Measurements from ENCODE around the gene OR2B3.
"Not testable (repeated sequence)": the region's sequence is repeated elsewhere in the genome, so short reads cannot be mapped to it uniquely, and the experiment has no call there.

Gene OR2B3

GRCh38 chr6:29087213-29087612 is at the start of gene OR2B3:
Gene OR2B3 (minus strand): TSS chr6:29087313. CDS start chr6:29087248, 65 bp downstream.
- no peak for DNase-seq (ENCODE audit: low spot score)

DNA sequence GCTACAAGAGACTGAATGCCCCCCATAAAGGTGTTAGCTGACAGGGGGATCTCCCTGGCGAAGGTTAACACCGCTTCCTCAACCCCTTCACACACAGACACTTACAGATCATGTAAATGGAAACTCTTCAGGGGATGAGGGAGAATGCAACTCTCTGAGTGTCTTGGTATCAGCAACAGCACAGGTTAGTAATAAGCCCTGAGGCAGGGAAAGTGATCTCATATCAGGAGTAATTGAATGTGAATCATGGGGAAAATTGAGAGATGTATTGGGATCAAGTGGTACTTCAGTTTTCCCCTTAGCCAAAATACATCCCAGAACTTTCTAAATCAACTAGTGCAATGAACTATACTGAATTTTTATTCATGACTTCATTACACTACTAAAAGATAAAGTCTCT is 44.6 kb upstream of the OR2B3 start:
- DNase-seq (ENCODE audit: low spot score) = no peak

DNA sequence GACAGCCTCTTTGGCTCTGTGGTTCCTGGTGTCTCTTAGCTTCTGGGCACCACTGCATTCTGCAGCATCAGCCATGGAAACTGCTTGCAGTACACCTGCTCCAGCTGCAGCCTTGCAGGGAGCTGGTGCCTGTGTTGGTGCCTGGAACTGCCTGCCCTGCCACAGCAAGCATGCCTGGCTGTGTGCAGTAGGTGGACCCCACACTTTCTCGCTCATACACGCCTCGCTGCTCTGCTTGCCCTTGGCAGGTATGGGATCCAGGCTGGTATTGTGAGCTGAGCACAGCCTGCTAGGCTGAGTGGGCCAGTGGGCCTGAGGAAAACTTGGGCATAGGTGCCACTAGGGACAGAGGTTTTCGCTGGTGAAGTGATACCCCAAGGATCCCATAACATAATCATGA is 43.5 kb upstream of the OR2B3 start:
- DNase-seq (ENCODE audit: low spot score) = no peak

GRCh38 chr6:29129326-29130012 is 42.4 kb upstream of the OR2B3 start:
- DNase-seq (ENCODE audit: low spot score) = no peak

GRCh38 chr6:29114964-29115363 is 27.9 kb upstream of the OR2B3 start:
- DNase-seq (ENCODE audit: low spot score) = not testable (repeated sequence)

DNA sequence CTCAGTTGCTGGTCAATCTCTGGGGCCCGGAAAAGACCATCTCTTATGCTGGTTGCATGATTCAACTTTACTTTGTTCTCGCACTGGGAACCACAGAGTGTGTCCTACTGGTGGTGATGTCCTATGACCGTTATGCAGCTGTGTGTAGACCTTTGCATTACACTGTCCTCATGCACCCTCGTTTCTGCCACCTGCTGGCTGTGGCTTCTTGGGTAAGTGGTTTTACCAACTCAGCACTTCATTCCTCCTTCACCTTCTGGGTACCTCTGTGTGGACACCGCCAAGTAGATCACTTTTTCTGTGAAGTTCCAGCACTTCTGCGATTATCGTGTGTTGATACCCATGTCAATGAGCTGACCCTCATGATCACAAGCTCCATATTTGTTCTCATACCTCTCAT is 25.0 kb upstream of the OR2B3 start:
- DNase-seq (ENCODE audit: low spot score) = no peak

- DNase-seq (ENCODE audit: low spot score) = no peak
These were observed 20.6 kb upstream of the OR2B3 start, which contains the start of gene OR2J3 for GRCh38 chr6:29107758-29108157. Gene OR2J3 (plus strand): TSS chr6:29108058. CDS start chr6:29111891, 3,833 bp downstream.

- no peak for DNase-seq (ENCODE audit: low spot score)
These were observed 12.1 kb upstream of the OR2B3 start, which contains the start of gene OR2J1 for GRCh38 chr6:29099190-29099589. Gene OR2J1 (plus strand): TSS chr6:29099490. CDS start chr6:29100943, 1,453 bp downstream.

GRCh38 chr6:29097803-29098202 is 10.7 kb upstream of the OR2B3 start:
- no peak for DNase-seq (ENCODE audit: low spot score)

DNA sequence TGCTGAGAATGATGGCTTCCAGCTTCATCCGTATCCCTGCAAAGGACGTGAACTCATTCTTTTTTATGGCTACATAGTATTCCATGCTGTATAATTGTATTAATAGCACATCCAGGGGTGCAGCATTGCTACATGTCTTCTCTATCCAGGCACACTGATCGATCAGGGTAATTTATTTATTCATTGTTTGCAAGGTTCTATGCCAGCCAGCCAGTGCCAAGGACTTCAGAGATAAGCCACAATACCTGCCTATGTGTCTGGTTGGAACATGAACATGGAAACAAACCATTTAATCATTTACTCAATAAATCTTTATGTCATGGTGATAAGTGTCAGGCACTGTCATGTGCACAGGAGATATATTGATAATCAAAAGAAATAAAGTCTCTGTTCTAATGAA is 5.8 kb upstream of the OR2B3 start:
- DNase-seq (ENCODE audit: low spot score) = no peak

DNA sequence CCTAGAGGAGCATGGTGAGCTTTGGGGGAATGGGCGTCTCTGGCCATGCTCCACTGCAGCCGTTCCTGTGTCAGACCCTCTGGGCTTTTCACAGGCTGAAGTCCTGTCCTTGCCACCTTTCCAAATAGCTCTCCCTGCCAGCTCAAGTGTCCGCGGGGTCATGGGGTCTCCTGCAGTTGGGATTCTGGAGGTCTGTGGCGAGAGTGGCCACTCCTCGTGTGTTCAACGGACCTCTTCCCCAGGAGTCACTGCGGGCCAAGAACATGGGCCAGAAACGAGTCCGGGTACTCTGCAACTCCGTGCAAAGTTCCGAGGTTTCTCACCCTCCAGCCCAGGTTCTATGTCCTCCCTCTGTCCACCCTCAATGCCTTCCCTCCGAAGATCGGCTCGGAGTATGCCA is 4.7 kb downstream of the OR2B3 start:
- no peak for DNase-seq (ENCODE audit: low spot score)

DNA sequence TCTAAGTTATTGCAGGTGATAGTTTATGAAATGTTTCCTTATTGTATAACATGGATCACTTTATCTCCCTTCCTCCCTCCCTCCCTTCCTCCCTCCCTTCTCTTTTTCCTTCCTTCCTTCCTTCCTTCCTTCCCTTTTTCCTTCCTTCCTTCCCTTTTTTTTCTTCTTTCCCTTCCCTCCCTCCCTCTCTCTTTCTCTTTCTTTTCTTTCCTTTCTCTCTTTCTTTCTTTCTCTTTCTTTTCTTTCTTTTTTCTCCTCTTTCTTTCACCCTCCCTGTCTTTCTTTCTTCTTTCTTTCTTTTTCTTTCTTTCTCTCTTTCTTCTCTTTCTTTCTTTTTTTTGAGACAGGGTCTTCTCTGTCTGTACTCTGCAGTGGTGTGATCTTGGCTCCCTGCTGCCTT is 5.8 kb downstream of the OR2B3 start:
- no peak for DNase-seq (ENCODE audit: low spot score)

GRCh38 chr6:29079203-29079602 is 7.9 kb downstream of the OR2B3 start:
- DNase-seq (ENCODE audit: low spot score) = no peak

- DNase-seq (ENCODE audit: low spot score) = no peak
These were observed 15.0 kb downstream of the OR2B3 start for GRCh38 chr6:29071831-29072723.

DNA sequence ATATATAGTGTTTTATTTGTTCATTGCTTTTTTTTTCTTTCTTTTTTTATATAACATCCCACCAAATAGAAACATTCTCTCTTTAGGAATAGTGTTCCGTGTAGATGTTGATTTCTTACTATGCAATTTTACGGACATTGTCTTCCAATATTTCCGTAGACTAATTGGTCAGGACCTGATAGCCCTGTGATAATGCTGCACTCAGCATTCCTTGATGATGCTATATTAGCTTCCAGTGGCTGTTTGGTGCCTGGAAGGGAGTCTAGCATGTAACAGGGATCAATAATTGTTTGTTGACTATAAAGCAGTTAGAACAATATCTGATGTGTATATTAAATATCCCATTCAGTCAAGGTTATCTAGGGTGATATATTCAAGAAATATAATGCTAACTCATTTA is 35.4 kb downstream of the OR2B3 start:
- no peak for DNase-seq (ENCODE audit: low spot score)

DNA sequence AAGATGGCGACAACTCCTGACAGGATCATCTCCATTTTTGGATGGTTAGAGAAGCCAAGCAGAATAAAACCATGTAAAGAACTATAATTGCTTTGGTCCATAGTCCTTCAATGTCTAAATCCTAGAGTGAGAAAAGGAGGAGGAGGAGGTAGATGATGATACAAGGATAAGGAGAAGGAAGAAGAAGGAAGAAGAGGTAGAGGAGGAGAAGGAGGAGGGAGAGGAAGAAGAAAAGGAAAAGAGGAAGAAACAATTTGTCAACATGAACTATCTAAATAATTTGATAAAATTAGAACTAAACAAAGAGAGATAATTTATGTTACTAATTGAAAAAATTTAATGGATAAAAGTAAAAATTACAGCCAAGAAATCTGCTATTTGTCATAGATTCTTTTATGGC is 42.0 kb downstream of the OR2B3 start, which contains the start of gene OR2W1:
OR2W1 (minus strand) TSS at position 101 of the 400 bp plus-strand sequence; CDS start at position 101, 0 bp downstream.
- DNase-seq (ENCODE audit: low spot score) = no peak

All from globus pallidus (tissue), 1 donor.